Keratinocyte (primary cell): ENCODE results near the gene SUSD6. TPM values are rescaled to one million over a fixed set of nuclear protein-coding genes. Genes with fewer than 3 reads are reported as not detected.

Experiments
- DNase-seq: peaks from one replicate; pipeline ENCODE4 v3.0.0-alpha.2; 2011; ENCODE audit warnings: low read depth, missing footprints, low spot score
- FAIRE-seq: peaks from 2 replicates; lab custom pipeline; 2011; peaks lifted over from hg19 to GRCh38; lab: Jason Lieb, UNC
- H2AFZ ChIP-seq: 2 replicates; pipeline ENCODE4 v1.6.0; 2012; ENCODE audit warnings: low read length, control low read depth, inconsistent platforms; ENCODE audit not compliant: control insufficient read depth
- H3K27ac ChIP-seq: 2 replicates; pipeline ENCODE4 v1.5.1; 2011; ENCODE audit warnings: low read length; ENCODE audit not compliant: control insufficient read depth, insufficient read depth
- H3K27me3 ChIP-seq: 3 replicates; pipeline ENCODE4 v1.6.0; 2011; ENCODE audit warnings: low read length; ENCODE audit not compliant: control insufficient read depth, insufficient read depth; ENCODE audit errors: extremely low read depth
- H3K36me3 ChIP-seq, 2 experiments: 2 replicates in 1 of 2; 3 replicates in 1 of 2; pipeline ENCODE4 v1.5.1; 2011; ENCODE audit warnings: low read length in 2 of 2, mild to moderate bottlenecking in 1 of 2; ENCODE audit not compliant: control insufficient read depth in 2 of 2, insufficient read depth in 2 of 2; ENCODE audit errors: extremely low read depth in 1 of 2
- H3K4me1 ChIP-seq: 3 replicates; pipeline ENCODE4 v1.5.1; 2011; ENCODE audit warnings: low read length; ENCODE audit not compliant: control insufficient read depth, insufficient read depth; ENCODE audit errors: extremely low read depth
- H3K4me2 ChIP-seq: 3 replicates; pipeline ENCODE4 v1.6.0; 2011; ENCODE audit warnings: low read depth, low read length; ENCODE audit not compliant: control insufficient read depth, insufficient read depth; ENCODE audit errors: extremely low read depth
- H3K4me3 ChIP-seq, 3 experiments: fragments of 200-600 bp in 1 of 3; sonication (generic) in 1 of 3; 2 replicates in 2 of 3; 3 replicates in 1 of 3; pipeline ENCODE4 v1.5.1; 2011 to 2016; ENCODE audit warnings: low read length in 3 of 3, mild to moderate bottlenecking in 3 of 3, control low read depth in 2 of 3, inconsistent platforms in 1 of 3, low read depth in 1 of 3, mixed read lengths in 1 of 3, mixed run types in 1 of 3, moderate library complexity in 1 of 3; ENCODE audit not compliant: control insufficient read depth in 2 of 3, insufficient read depth in 2 of 3; ENCODE audit errors: extremely low read depth in 1 of 3
- H3K79me2 ChIP-seq: 2 replicates; pipeline ENCODE4 v1.6.0; 2012; ENCODE audit warnings: low read length; ENCODE audit not compliant: control insufficient read depth, insufficient read depth
- H3K9ac ChIP-seq: 3 replicates; pipeline ENCODE4 v1.6.0; 2011; ENCODE audit warnings: low read length; ENCODE audit not compliant: control insufficient read depth, insufficient read depth; ENCODE audit errors: extremely low read depth
- H3K9me1 ChIP-seq: 3 replicates; pipeline ENCODE4 v1.6.0; 2011; ENCODE audit warnings: low read length; ENCODE audit not compliant: control insufficient read depth, insufficient read depth; ENCODE audit errors: extremely low read depth
- H3K9me3 ChIP-seq: 2 replicates; pipeline ENCODE4 v1.5.1; 2012; ENCODE audit warnings: low read depth, low read length; ENCODE audit not compliant: control insufficient read depth
- H4K20me1 ChIP-seq: 3 replicates; pipeline ENCODE4 v1.6.0; 2011; ENCODE audit warnings: low read length; ENCODE audit not compliant: control insufficient read depth, insufficient read depth; ENCODE audit errors: extremely low read depth
- CTCF ChIP-seq, 3 experiments: IDR thresholded peaks in 1 of 3; conservative IDR thresholded peaks in 1 of 3; optimal IDR thresholded peaks in 1 of 3; 2 replicates in 2 of 3; 3 replicates in 1 of 3; pipeline versions ENCODE3 to v1.5.1; 2011; ENCODE audit warnings: low read length in 3 of 3, mild to moderate bottlenecking in 3 of 3, moderate library complexity in 2 of 3, control low read depth in 1 of 3, inconsistent platforms in 1 of 3; ENCODE audit not compliant: insufficient read depth in 2 of 3; ENCODE audit errors: extremely low read depth in 1 of 3
- EZH2 ChIP-seq: IDR thresholded peaks from one replicate; pipeline ENCODE4 v1.6.1; 2012; ENCODE audit warnings: inconsistent platforms, mild to moderate bottlenecking, low read length, moderate library complexity
- dilution Hi-C: fragments of 300-500 bp; cut with MboI; formaldehyde crosslinking; loops from one replicate; pipeline ENCODE4 v1.7.0; 2020; ENCODE audit warnings: low sequenced_read_pairs; ENCODE audit not compliant: extremely low pct_ligation_motif_present
- polyA plus RNA-seq, 5 experiments: library from polyadenylated mRNA; depleted of rRNA in 3 of 5; stranded (reverse) in 3 of 5; stranded (forward) in 1 of 5; unstranded in 1 of 5; fragments of >200 nt; gene quantifications; 1 replicate in 1 of 5; 2 replicates in 3 of 5; 3 replicates in 1 of 5; pipeline versions ENCODE4 v1.2.1 to v1.2.3, GENCODE V29; 2011 to 2012; ENCODE audit warnings: missing spikeins in 2 of 5, low read depth in 1 of 5, low replicate concordance in 1 of 5

SUSD6 gene
- polyA plus RNA-seq, 1 donor (not counting 4 experiments of a cell fraction or from before 2014, with no cell fraction given), result 10.5 TPM

GRCh38 chr14:69574263-69574953 is 37.0 kb upstream of the SUSD6 start, which contains the start of gene CCDC177:
CCDC177 (minus strand) TSS chr14:69574871; CDS start chr14:69573622, 1,249 bp downstream.
- no peaks in the 10 kb centered on the region for H3K36me3 ChIP-seq
- dilution Hi-C loops, result no loop called here
- peaks cover 64% of the 10 kb centered on the region for H3K27me3 ChIP-seq
- H2AFZ ChIP-seq, result peak within 1 kb of the TSS; percentile 63
- no peak for DNase-seq
- peaks cover 8% of the 10 kb centered on the region for H3K4me1 ChIP-seq
- H3K4me3 ChIP-seq, result peak within 1 kb of the TSS in 2 of 3 experiments; percentile 14 to 49
- no peaks in the 10 kb centered on the region for H3K9me3 ChIP-seq
- peak within 1 kb of the TSS; percentile 76 for H3K4me2 ChIP-seq
- no peak within 1 kb of the TSS for H3K27ac ChIP-seq
- no peak for FAIRE-seq
- no peaks in the 10 kb centered on the region for H3K79me2 ChIP-seq
- H4K20me1 ChIP-seq, result no peaks in the 10 kb centered on the region
- H3K9me1 ChIP-seq, result no peaks in the 10 kb centered on the region
- TF ChIP-seq EZH2, result peak; percentile 92
- peak; percentile 83 to 89 (median 83) for TF ChIP-seq CTCF (optimal IDR thresholded peaks at IDR 0.05 in 1 of 3, IDR thresholded peaks at IDR 0.05 in 1 of 3, conservative IDR thresholded peaks at IDR 0.05 in 1 of 3; ENCODE audit: extremely low read depth in 1 of 3, insufficient read depth in 2 of 3, low read length in 3 of 3)
- H3K9ac ChIP-seq, result no peak within 1 kb of the TSS

- FAIRE-seq, result no peak
- dilution Hi-C loops, result no loop called here
- TF ChIP-seq CTCF (optimal IDR thresholded peaks at IDR 0.05 in 1 of 3, IDR thresholded peaks at IDR 0.05 in 1 of 3, conservative IDR thresholded peaks at IDR 0.05 in 1 of 3; ENCODE audit: extremely low read depth in 1 of 3, insufficient read depth in 2 of 3, low read length in 3 of 3), result no peak
- TF ChIP-seq EZH2, result no peak
Observed at GRCh38 chr14:69574954-69575295, 36.5 kb upstream of the SUSD6 start.

More at GRCh38 chr14:69574954-69575295, 36.5 kb upstream of the SUSD6 start:
- Histone ChIP-seq H3K9ac (no peak overlapping the region), H2AFZ (no peak overlapping the region), H3K9me3 (no peaks in the 10 kb centered on the region), H3K4me1 (peaks cover 8% of the 10 kb centered on the region), H3K4me3 (no peak overlapping the region), H3K79me2 (no peaks in the 10 kb centered on the region), H3K4me2 (peak overlapping the region; percentile 76), H3K9me1 (no peaks in the 10 kb centered on the region), H3K27ac (no peak overlapping the region), H4K20me1 (no peaks in the 10 kb centered on the region), H3K36me3 (no peaks in the 10 kb centered on the region), H3K27me3 (peaks cover 61% of the 10 kb centered on the region)
- no peak for DNase-seq
